Erythroblast (primary cell): Measurements from ENCODE around the gene MIB2.
"Not testable (repeated sequence)": the region's sequence is repeated elsewhere in the genome, so short reads cannot be mapped to it uniquely, and the experiment has no call there.

Experiments
- DNase-seq, 2 experiments: peaks; one replicate each; lab custom pipeline; 2025; lab: John Stamatoyannopoulos, UW
- GATA1 ChIP-seq: IDR thresholded peaks from 2 replicates; pipeline ENCODE4 v1.6.1; 2011; ENCODE audit warnings: low read depth, mild to moderate bottlenecking, control low read depth, low read length, moderate library complexity
- POLR2A ChIP-seq: IDR thresholded peaks from 2 replicates; pipeline ENCODE4 v1.6.1; 2011; ENCODE audit warnings: mild to moderate bottlenecking, low read length

The MIB2 gene

DNA sequence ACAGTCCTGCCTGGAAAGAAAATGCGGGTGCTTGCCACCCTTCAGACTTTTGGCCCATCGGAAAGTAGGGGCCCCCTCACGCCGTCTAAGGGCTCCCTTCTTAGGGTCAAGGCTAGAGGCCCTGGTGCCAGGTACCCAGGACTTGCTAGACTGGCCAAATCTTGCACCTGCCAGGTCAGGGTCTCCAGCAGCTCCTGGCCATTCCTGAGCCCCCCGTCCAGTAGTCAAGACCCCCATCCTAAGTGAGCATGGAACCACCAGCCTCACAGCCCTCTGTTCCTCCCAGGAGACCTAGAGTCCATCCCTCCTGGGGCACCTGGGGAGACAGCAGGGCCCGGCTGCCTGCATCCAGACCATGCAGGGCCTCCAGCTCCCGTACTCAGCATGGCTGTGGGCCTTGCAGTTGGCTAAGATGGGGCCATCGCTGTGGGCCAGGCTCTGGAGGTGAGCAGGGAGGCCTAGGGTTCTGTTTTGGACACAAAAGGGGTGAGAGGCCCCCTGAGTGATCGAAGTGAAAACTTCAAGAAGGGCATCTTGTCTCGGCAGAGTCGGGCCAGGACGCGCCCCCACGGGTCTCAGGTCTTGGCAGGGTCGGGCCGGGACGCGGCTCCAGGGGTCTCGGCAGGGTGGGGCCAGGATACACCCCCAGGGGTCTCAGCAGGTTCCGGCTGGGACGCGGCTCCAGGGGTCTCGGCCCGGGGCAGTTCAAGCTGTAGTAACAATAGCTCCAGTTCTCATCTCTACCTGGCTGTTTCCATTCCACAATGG lies 21.3 kb upstream of the MIB2 start:
- TF ChIP-seq POLR2A (no peak), GATA1 (no peak)
- no peak for DNase-seq

DNA sequence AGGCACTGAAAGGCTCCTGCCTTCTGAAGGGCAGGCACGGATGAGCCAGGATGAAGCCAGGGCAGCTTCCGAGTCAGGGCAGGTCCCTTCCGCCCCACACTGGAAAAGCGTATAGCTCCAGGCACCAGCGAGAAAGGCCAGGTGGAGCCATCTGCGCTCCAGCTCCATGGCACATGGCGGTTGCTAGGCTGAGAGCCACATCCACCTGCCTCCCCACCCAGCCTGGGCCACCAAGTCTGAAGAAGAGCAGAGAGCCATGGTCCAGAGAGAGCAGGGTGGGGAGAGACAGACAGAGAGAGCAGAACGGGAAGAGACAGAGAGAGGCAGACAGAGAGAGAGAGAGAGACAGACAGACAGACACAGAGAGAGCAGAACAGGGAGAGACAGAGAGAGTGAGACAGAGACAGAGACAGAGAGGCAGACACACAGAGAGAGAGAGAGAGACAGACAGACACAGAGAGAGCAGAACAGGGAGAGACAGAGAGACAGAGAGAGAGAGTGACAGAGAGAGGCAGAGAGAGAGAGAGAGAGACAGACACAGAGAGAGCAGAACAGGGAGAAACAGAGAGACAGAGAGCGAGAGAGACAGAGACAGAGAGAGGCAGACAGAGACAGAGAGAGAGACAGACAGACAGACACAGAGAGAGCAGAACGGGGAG lies 20.6 kb upstream of the MIB2 start:
- TF ChIP-seq GATA1 (no peak), POLR2A (no peak)
- DNase-seq, result no peak

DNA sequence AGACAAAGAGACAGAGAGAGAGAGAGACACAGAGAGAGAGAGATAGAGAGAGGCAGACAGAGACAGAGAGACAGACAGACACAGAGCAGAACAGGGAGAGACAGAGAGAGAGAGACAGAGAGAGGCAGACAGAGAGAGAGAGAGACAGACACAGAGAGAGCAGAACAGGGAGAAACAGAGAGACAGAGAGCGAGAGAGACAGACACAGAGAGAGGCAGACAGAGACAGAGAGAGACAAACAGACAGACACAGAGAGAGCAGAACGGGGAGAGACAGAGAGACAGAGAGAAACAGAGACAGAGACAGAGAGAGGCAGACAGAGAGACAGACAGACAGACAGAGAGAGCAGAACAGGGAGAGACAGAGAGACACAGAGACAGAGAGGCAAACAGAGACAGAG lies 20.0 kb upstream of the MIB2 start:
- DNase-seq, result not testable (repeated sequence)

DNA sequence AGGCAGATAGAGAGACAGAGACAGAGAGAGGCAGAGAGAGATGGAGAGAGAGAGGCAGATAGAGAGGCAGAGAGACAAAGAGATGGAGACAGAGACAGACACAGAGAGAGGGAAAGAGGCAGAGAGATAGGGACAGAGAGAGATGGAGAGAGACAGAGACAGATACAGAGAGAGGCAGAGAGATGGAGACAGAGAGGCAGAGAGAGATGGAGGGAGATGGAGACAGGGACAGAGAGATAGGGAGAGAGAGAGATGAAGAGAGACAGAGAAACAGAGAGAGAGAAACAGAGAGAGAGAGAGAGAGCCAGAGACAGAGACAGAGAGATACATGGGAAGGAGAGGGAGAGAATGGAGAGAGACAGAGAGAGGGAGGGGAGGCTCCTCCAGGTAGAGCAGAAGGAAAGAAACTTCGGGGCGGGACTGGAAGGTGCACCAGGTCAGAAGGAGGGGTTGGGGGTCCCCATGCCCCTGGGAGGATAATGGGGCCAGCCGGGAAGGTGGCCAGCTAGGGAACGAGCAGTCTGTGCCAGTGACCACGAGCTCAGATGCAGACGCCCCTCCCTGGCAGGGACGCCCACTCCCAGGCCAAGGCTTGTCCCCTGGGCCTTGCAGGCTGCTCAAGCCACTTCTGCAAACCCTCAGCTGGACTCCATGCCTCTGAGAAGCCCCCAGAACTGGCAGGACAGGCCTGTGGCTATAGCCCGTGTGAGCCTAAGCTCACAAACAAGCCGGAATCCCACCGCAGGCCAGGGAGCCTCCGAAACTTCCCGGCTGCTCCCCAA lies 18.6 kb upstream of the MIB2 start:
- DNase-seq, result no peak
- TF ChIP-seq GATA1, result no peak

DNA sequence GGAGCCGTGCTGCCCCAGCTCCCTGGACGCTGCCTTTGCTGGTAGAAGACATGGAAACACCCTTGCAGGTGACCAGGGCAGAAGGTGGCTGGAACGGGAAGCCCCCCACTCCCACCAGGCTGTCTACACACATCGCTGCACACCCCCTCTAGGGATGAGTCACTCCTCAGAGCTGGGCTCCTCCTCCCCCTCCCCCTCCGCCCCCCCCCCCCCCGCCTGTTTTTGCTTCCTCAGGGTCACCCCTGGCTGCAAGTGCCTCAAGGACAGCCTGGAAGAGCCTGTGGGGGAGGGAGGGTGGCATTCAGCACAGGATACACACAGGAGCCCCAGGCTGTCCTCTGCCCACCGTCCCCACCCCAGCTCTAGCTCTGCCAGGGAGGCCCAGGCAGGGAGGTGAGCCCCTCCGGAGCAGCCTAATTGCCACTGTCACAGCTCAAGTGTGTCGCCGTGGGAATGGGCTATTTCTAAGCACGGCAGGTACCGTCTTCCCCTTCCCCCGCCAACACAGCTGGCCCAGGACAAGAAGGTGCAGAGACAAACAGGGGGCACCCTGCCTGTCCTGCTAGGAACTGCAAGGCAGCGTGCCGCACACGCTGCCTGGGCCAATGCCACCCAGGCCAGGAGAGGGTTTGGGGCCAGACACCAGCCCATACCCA lies 17.9 kb upstream of the MIB2 start:
- DNase-seq, result no peak
- TF ChIP-seq POLR2A (no peak), GATA1 (no peak)

DNA sequence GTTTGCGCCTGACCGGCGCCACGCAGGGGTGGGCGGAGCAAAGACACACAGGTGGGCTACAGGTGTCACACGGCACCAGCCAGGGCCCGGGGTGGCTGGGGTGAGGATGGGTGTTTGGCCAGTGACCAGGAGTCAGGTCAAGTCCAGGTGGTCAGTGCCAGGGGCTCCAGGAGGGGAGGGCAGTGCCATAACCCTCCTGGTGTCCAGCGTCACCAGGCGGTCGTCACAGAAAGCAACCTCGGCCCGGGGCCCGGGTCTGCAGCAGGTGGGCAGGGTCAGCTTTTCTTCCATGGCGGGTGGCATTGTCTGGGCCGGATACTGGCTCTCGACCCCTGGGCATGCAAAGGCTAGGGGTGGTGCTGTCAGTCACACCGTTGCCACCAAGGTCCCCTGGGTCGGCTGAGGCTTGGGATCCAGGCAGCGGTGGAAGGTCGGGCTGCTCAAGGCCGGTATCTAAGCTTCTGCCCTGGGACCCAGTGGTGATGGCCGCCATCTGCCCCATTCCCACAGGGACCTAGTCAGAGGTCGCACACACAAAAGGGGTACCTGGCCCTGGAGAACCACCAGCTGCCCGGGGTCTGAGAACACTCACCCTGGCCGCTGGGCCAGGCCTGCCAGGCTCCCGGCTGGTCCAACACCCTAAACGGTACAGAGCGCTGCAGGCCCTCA lies 17.1 kb upstream of the MIB2 start:
- DNase-seq, result no peak
- TF ChIP-seq POLR2A (no peak), GATA1 (no peak)

DNA sequence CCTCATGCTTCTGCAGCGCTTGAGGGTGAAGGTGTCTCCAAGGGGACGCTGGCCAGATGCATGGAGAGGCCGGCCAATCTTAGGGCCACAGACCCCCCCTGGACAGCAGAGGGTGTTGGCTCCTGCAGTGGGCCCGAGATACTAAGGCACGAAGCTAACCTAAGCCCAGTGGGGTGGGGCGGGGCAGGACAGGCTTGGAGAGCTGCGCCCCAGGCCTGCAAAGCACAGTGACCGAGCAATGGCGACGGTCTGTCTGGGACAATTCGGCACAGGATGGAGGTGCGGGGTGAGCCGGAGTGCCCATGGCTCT lies 16.6 kb upstream of the MIB2 start:
- TF ChIP-seq POLR2A (no peak), GATA1 (no peak)
- DNase-seq, result no peak

DNA sequence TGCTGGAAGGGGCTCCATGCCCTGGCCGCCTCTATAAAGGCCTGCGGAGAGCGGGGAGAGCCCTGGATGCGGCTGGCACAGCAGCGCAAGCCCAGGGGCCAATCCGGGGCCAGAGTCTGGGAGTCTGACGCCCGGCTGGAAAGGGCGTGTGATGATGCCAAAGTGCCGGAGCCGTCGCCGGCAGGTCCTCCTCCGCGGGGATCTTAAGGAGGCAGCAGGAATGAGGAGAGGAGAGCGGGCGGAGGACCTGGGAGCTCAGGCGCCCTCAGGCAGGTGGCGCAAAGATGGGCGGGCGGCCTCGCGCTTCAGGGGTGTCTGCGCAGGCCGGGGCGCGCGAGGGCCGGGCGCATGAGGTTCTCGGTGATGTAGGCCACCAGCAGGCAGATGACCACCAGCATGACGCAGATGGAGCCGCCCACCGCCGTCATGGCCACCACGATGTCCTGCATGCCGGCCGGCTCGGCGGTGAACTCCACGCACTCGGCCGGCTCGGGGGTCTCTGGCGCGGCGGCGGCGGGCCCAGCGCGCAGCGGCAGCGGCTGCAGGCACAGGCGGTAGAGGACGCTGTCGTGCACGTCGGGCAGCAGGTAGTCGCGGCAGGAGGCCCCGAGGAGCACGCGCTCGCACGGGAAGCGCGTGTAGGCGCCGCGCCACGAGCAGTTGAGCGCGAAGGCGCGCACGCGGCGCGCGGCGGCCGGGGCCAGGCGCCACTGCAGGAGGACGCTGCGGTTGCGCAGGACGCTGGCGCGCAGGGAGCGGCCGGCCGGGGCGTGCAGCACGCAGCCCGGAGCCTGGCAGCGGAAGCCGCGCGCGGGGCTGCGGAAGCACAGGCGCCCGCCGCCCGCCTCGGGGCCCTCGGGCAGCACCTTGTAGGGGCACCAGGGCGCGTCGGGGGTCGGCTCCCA lies 16.0 kb upstream of the MIB2 start:
- DNase-seq, result peak; percentile 40 to 48
- no peak for TF ChIP-seq GATA1
- no peak for TF ChIP-seq POLR2A

DNA sequence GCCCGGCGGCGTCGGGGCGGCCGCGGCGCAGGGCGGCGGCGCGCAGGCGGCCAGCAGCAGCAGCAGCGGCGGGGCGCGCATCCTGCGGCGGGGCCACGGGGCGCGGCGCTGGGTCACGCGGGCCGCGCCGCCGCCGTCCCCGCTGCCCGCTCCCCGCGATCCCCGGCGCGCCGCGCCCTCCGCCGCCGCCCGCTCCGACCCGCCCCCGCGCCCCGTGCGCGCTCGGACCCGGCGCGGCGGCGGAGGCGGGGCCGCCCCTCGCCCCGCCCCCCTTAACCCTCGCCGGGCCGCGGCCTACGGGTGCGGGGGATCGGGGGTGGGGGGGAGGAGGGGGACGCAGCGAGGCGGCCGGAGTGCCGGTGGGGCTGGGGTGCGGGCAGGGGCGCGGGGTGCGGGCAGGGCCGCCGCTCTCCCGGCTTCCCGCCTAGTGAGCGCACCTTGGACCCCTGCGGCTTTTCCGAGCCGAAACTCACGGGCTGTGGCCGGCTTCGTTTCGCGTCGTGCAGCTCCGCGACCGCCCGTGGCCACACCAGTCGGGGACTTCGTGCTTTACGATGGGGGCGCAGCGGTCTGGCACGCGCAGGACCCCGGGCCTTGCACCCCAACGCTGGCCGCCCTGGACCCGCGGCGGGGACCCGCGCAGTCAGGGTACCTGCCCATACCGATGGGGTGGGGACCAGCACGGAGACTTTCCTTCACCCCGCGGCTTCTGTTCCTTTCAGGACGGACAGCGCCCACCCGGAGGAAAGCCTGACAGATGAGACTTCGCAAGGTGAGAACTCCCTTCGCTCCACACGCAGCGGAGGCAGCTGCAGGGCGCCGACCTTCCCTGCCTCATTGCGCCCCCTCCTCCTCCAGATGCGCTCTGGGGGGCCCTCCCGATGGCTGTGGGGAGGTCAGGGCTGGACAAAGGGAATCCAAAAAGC lies 15.1 kb upstream of the MIB2 start, which contains the start of gene FNDC10:
FNDC10 (minus strand) TSS at position 201 of the 926 bp plus-strand sequence; CDS start at position 81, 120 bp downstream.
- DNase-seq, result peak in 1 of 2 experiments; percentile 40
- no peak for TF ChIP-seq GATA1

DNA sequence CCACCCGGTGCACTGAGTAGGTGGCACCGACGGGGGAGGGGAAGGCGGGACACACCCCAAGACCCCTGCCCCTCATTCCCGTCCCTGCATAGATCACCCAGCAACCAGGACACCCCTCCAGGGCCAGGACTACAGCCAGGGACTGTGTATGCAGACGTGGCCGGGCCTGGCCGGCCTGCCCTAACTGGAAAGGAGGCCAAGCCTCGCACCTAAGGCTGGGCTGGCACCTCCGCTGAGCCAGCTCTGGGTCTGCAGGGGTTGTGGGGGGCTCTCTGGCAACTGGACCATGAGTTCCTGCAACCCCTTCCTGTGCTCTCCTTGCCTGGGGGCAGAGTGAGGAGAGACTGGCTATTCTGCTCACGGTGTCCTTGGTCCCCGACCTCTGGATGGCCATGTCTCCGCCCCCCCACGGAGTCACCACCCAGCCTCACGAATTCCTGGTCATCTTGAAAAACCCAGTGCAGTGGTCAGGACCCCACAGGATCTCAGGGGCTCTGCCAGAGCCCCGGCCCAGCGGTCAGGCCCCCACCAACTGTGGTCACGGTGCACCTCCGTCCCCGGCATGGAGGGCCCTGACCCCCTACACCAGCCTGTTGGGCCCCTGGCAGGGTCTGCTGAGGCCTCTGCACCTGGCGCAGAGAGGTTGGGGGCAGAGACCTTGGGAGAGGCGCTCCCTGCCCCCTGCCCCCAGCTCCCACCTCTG lies 14.3 kb upstream of the MIB2 start:
- no peak for TF ChIP-seq POLR2A
- no peak for TF ChIP-seq GATA1
- DNase-seq, result no peak

DNA sequence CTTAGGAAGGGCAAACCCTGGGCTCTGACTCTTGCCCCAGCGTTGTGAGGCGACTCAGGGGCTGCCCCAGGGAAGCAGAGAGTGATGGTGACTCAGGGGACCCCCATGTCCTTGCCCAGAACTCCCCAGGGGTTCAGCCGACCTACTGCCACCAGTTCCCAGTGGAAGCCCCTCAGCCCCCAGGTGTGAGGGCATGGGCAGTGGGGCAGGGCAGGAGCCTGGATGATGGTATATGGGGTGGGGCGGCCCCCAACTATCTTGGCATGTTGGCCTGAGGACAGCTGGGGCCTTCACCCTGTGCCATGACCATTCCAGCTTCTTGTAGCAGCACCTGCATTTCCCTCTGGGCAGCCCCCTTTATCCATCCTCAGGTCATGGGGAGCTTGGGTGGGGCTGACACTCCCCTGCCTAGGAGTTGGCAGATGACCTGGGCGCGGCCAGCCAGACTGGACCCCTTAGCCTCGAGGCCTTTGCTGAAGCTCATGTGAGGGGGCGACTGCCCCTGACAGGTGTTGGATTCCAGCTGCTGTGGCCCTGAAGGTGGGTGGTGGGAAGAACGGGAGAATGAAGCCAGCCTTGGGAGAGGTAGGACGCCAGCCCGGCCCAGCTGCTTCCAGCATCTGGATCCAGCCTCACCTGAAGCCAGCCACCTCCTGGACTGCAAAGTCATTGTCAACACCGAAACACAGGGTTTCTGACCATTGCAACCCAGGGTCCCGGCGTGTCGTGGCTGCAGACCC lies 13.6 kb upstream of the MIB2 start:
- no peak for TF ChIP-seq GATA1
- no peak for DNase-seq
